SK-N-MC (cell line): ENCODE measurements around the gene ANLN.

ENCODE experiments used
- EZH2 ChIP-seq: fragments of 200-600 bp; sonication (generic); IDR thresholded peaks from one replicate; pipeline ENCODE4 v1.6.1; 2017; ENCODE audit warnings: antibody characterized with exemption
- FOXP2 ChIP-seq: optimal IDR thresholded peaks from 2 replicates; pipeline ENCODE3; 2011; ENCODE audit warnings: mild to moderate bottlenecking, moderate library complexity; ENCODE audit not compliant: insufficient read depth; ENCODE audit errors: extremely low read length, control extremely low read depth
- POLR2AphosphoS5 ChIP-seq: IDR thresholded peaks from 2 replicates; pipeline ENCODE4 v1.6.1; 2012; ENCODE audit warnings: mild to moderate bottlenecking, low read depth, low read length, borderline replicate concordance

- TF ChIP-seq EZH2 (no peak), POLR2AphosphoS5 (no peak), FOXP2 (no peak)
Measured at GRCh38 chr7:36430186-36430585, 40.5 kb downstream of the ANLN start.
